CD4-positive, alpha-beta T cell (primary cell): ENCODE measurements around the gene KCNG3. TPM values are rescaled to one million over a fixed set of nuclear protein-coding genes. Genes with fewer than 3 reads are reported as not detected.

Source experiments
- ATAC-seq: fragments of 200-7000 bp; cut with Tn5 transposase; one replicate; pipeline ENCODE4 v1.10.0; 2022; ENCODE audit warnings: mild to moderate bottlenecking; ENCODE audit not compliant: poor library complexity
- CTCF ChIA-PET: fragments of 350-600 bp; sonication (Branson Sonifier 250); formaldehyde crosslinking; loops from one replicate; lab custom pipeline; 2021; ENCODE audit warnings: antibody characterized with exemption, inconsistent platforms; lab: Charles Lee
- POLR2A ChIA-PET: fragments of 350-600 bp; sonication (Branson Sonifier 250); formaldehyde crosslinking; loops from one replicate; lab custom pipeline; 2021; ENCODE audit warnings: antibody characterized with exemption, inconsistent platforms; lab: Charles Lee
- DNase-seq, 14 experiments: peaks; one replicate each; pipeline ENCODE4 v3.0.0-alpha.2; 2013 to 2020; ENCODE audit warnings: mixed read lengths in 2 of 14
- H3K27ac ChIP-seq, 2 donors: one replicate each; pipeline versions ENCODE4 v1.5.1 to v1.7.0; 2013; ENCODE audit warnings: low read length in 2 of 2, low read depth in 1 of 2, mild to moderate bottlenecking in 1 of 2
- H3K27me3 ChIP-seq, 2 experiments: 1 replicate in 1 of 2; 2 replicates in 1 of 2; pipeline versions ENCODE4 v1.6.1 to v1.7.0; 2013; ENCODE audit warnings: low read length in 2 of 2, control low read depth in 1 of 2, mild to moderate bottlenecking in 1 of 2, moderate library complexity in 1 of 2; ENCODE audit not compliant: insufficient read depth in 2 of 2, control insufficient read depth in 1 of 2
- H3K36me3 ChIP-seq: one replicate; pipeline ENCODE4 v1.6.1; 2013; ENCODE audit warnings: low read length, control low read depth; ENCODE audit not compliant: insufficient read depth
- H3K4me1 ChIP-seq: one replicate; pipeline ENCODE4 v1.6.1; 2013; ENCODE audit warnings: low read length, control low read depth; ENCODE audit not compliant: insufficient read depth
- H3K4me3 ChIP-seq: one replicate; pipeline ENCODE4 v1.5.1; 2013; ENCODE audit warnings: mild to moderate bottlenecking, low read length, moderate library complexity
- H3K9me3 ChIP-seq, 2 experiments: 1 replicate in 1 of 2; 2 replicates in 1 of 2; pipeline versions ENCODE4 v1.6.1 to v1.7.0; 2013; ENCODE audit warnings: low read length in 2 of 2, mild to moderate bottlenecking in 2 of 2, control low read depth in 1 of 2, moderate library complexity in 1 of 2; ENCODE audit not compliant: control insufficient read depth in 1 of 2, insufficient read depth in 1 of 2
- H3K27ac Mint-ChIP-seq: one replicate; pipeline ENCODE4 v1.8.0; 2020; ENCODE audit warnings: mixed read lengths
- H3K27me3 Mint-ChIP-seq: one replicate; pipeline ENCODE4 v1.8.0; 2021; ENCODE audit warnings: mixed read lengths
- H3K36me3 Mint-ChIP-seq: one replicate; pipeline ENCODE4 v1.8.0; 2021; ENCODE audit warnings: low read depth, mixed read lengths
- H3K4me1 Mint-ChIP-seq: one replicate; pipeline ENCODE4 v1.8.0; 2021; ENCODE audit warnings: low read depth, mixed read lengths
- H3K4me3 Mint-ChIP-seq: one replicate; pipeline ENCODE4 v1.8.0; 2020; ENCODE audit warnings: mild to moderate bottlenecking, mixed read lengths
- H3K9me3 Mint-ChIP-seq: one replicate; pipeline ENCODE4 v1.8.0; 2020; ENCODE audit warnings: mixed read lengths
- intact Hi-C, 2 experiments: fragments of 100-400 bp; cut with DNase I in 1 of 2; cut with micrococcal nuclease in 1 of 2; formaldehyde crosslinking; loops; one replicate each; pipeline versions ENCODE4 v1.15.1 to v1.9.0; 2023 to 2025; cut with DNase I, micrococcal nuclease
- polyA plus RNA-seq, 2 donors: library from polyadenylated mRNA; unstranded; fragments of 120-200 nt; gene quantifications; one replicate each; pipeline ENCODE4 v1.2.1, GENCODE V29; 2013
- total RNA-seq, 174 experiments: library from RNA in 2 of 174; stranded (reverse) in 2 of 174; gene quantifications; one replicate each; pipeline ENCODE4 v1.2.3 and lab custom pipeline; 2021 to 2026
- TF ChIP-seq, protein P1 (sequence below): fragments of 200-600 bp; IDR thresholded peaks from one replicate; pipeline ENCODE4 v1.8.0; 2022; ENCODE audit warnings: antibody characterized with exemption, mild to moderate bottlenecking

The KCNG3 gene, protein sequence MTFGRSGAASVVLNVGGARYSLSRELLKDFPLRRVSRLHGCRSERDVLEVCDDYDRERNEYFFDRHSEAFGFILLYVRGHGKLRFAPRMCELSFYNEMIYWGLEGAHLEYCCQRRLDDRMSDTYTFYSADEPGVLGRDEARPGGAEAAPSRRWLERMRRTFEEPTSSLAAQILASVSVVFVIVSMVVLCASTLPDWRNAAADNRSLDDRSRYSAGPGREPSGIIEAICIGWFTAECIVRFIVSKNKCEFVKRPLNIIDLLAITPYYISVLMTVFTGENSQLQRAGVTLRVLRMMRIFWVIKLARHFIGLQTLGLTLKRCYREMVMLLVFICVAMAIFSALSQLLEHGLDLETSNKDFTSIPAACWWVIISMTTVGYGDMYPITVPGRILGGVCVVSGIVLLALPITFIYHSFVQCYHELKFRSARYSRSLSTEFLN
- total RNA-seq (under 1 TPM; 0.25 to 0.49 TPM), total RNA-seq (lab: John Stamatoyannopoulos, UW) (0 to 9.1 (median 0.40) reads per million in 172 experiments)
- polyA plus RNA-seq (2013, experiment 1 of 2), result 0.03 TPM
- 0.03 TPM for polyA plus RNA-seq (2013, experiment 2 of 2)

DNA sequence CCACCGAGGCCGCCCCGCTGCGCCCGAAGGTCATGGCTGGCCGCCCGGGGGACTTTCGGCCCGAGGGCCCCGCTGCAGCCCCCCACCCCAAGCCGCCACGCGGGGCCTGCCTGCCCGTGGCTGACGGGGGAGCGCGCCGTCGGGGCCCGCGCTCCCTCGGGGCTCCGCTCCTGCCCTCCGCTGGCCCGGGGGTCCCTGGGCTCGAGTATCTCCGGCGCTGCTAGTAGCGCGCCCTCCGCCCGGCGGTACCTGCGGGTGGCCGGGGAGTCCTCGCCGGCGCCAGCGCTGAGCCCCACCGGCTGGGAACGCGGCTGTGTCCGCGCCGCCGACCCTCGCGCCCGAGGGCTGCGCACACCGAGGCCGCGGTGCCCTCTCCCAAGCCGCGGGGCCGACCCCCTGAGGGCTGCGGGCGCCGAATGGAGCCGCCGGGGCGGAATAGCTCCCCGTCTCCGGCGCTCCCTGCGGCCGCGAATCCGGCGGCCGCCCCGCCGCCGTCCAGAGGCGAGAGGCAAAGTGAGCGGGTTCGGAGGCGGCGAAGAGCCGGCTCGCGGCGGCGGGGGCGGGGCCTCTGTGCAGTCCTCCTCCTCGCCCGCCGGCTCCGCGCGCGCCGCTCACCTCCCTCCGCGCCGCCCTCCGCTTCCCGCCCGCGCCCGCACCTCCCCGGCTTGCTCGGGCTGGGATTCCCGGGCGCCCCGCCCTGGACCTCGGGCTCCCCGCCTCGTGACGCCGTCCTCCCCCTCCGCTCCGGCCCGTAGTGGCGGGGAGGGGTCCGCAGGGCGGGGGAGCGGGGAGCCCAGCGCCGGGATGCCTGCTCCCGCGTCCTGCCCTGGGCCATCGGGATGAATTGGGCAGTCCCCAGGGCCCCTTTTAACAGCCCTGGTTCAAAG lies at the start of gene KCNG3:
Gene KCNG3, minus strand, starts transcription at position 515 of the 887 bp plus-strand sequence. Its CDS starts 481 bp downstream, at position 34.
- Histone ChIP-seq H3K27ac (no peak within 1 kb of the TSS), H3K4me3 (peak within 1 kb of the TSS; percentile 56), H3K9me3 (peaks cover 0 to 10% of the 10 kb centered on the region in 2 experiments), H3K4me1 (peaks cover 17% of the 10 kb centered on the region), H3K36me3 (no peaks in the 10 kb centered on the region), H3K27me3 (peaks cover 0 to 6% of the 10 kb centered on the region in 2 experiments)
- TF ChIP-seq, protein P1, sequence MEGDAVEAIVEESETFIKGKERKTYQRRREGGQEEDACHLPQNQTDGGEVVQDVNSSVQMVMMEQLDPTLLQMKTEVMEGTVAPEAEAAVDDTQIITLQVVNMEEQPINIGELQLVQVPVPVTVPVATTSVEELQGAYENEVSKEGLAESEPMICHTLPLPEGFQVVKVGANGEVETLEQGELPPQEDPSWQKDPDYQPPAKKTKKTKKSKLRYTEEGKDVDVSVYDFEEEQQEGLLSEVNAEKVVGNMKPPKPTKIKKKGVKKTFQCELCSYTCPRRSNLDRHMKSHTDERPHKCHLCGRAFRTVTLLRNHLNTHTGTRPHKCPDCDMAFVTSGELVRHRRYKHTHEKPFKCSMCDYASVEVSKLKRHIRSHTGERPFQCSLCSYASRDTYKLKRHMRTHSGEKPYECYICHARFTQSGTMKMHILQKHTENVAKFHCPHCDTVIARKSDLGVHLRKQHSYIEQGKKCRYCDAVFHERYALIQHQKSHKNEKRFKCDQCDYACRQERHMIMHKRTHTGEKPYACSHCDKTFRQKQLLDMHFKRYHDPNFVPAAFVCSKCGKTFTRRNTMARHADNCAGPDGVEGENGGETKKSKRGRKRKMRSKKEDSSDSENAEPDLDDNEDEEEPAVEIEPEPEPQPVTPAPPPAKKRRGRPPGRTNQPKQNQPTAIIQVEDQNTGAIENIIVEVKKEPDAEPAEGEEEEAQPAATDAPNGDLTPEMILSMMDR, result no peak
- intact Hi-C loops, result loop anchor here (2.0 to 10.0 kb wide), 5 partner anchors 71 to 649 kb away; partner anchors contain the start of genes MTA3 (in 2 of the 2) and COX7A2L (in 1 of the 2)
- DNase-seq (peak; percentile 32 to 84 (median 58)), ATAC-seq (peak; percentile 80)
- Mint-ChIP-seq H3K9me3 (no peaks in the 10 kb centered on the region), H3K27me3 (no peaks in the 10 kb centered on the region), H3K36me3 (no peaks in the 10 kb centered on the region), H3K4me1 (peaks cover 8% of the 10 kb centered on the region), H3K4me3 (peak within 1 kb of the TSS; percentile 96), H3K27ac (peak within 1 kb of the TSS; percentile 68)
- CTCF ChIA-PET, result interaction anchor here (1.0 kb wide), 1 partner anchor 170 kb away, joined by 3 read pairs; no protein-coding TSS in a partner anchor
- POLR2A ChIA-PET, result interaction anchor here (1.0 to 1.7 kb wide), 4 partner anchors 131 to 388 kb away, joined by 3 to 7 read pairs (median 5); no protein-coding TSS in a partner anchor

DNA sequence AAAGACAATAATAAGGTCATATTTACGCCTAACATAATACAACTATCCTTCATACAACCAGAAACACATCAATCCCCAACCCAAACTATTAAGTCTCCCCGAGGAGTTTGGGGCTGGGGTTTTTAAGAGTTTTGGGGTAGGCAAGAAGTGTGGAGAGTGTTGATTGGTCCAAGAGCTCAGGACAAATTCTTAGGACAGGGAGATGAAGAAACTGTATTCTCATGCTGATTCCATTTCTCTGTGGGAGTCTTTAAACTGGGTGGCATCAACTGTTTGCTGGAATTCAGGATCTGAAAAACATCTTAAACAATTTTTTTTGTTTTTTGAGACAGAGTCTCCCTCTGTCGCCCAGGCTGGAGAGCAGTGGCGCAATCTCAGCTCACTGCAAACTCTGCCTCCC lies 49.1 kb upstream of the KCNG3 start:
- POLR2A ChIA-PET, result no interaction called here

More for the DNA sequence above, 49.1 kb upstream of the KCNG3 start:
- H3K36me3 ChIP-seq, result no peaks in the 10 kb centered on the region
- ATAC-seq (no peak), DNase-seq (no peak)
- H3K27me3 ChIP-seq, result no peaks in the 10 kb centered on the region
- H3K27ac ChIP-seq, result no peak overlapping the region
- H3K4me3 ChIP-seq, result no peak overlapping the region
- H3K27me3 Mint-ChIP-seq, result no peaks in the 10 kb centered on the region
- H3K4me1 Mint-ChIP-seq, result peaks cover 8% of the 10 kb centered on the region
- H3K4me3 Mint-ChIP-seq, result no peak overlapping the region
- intact Hi-C loops, result no loop called here
- no peak overlapping the region for H3K27ac Mint-ChIP-seq
- no peaks in the 10 kb centered on the region for H3K36me3 Mint-ChIP-seq
- TF ChIP-seq, protein P1, result no peak
- H3K9me3 Mint-ChIP-seq, result no peaks in the 10 kb centered on the region
- peaks cover 0 to 4% of the 10 kb centered on the region in 2 experiments for H3K9me3 ChIP-seq
- H3K4me1 ChIP-seq, result peaks cover 4% of the 10 kb centered on the region
- CTCF ChIA-PET, result no interaction called here
